CD4-positive, alpha-beta T cell treated with Interleukin-2 at 100 ng/mL for 4 hours (primary cell): Measurements from ENCODE around the gene MYO1B.

Source experiments
- DNase-seq: peaks from one replicate; pipeline ENCODE4 v3.0.0-alpha.2; 2020; ENCODE audit warnings: low spot score

Gene MYO1B

DNA sequence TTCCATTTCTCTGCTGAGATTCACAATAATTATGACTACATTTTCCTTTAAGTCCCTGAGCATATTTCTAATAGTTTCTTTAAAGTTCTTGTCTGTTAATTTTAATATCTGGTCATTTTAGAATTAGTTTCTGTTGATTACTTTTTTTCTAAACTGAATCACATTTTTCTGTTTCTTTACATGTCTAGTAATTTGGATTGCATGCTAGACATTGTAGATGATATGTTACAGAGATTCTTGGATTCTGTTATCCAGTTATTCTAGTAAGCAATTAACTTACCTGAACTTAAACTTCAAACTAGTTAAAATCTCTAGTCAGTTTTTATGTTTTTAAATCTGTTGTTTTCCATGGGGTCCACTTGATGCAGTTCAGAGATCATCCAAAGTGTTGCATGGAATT is 214.0 kb downstream of the MYO1B start:
- no peak for DNase-seq

DNA sequence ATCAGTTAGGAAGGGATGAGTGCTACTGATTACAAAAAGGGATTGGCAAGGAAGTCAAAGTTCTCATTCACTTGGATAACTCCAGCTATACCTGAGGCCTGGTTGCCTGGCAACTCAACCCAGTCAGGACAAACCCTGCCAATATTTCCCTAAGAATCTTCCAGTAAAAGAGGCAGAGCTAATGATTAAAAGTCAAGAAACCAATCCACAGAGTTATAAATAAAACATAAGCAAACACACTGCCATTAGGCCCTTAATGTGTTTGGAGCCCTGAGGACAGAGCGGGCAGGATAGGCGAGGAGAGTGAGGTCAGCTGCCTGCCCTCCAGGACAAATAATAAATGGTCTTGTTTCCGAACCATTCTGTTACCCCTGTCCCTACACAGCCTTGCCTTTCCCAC is 217.2 kb downstream of the MYO1B start:
- DNase-seq: no peak

DNA sequence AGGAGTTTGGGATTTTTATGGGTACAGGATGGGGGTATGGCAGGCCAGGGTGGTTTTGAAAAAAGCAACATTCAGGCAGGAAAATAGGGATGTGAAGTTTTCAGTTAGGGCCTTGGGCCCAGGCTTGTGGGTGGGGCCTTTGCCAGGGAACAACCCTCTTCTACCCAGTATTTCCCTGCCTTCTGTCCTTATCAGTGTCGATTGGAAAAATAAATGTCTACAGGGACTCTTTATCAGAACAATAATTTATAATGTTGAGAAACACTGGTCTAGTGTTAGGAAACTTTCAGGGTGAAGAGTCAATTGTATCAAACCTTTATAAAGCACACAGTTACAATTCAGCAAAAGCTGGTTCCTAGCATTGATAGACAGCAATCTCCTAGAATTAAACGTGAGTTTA is 218.6 kb downstream of the MYO1B start:
- no peak for DNase-seq

DNA sequence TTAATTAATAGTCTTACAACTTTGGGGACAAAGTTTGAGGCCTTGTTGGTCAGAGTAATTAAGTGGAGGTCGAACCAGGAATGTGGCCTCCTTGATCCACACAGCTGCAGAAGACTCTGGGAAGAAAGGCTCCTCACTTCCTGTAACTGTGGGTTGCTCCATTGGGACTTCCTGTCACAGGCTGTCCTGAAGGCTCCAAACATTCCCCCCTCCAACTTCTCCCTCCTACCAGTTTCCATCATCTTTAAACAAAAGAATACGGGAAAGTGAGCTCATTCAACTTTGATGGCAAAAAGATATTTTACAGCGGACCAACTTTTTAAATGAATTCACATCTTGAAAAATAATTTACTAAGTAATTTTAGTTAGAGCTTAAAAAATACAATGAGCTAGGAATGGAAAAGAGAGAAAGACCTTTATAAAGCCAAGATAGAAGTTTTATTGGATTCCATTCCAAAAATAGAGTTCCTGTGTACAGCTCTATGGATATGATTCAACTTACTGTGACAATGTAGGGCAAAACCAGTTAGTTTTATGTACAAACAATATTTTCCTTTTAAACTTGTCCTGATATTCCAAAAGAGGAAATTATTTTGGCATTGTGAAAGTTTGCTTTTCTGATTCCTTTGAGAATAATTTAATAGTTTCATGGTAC is 220.7 kb downstream of the MYO1B start:
- DNase-seq: no peak

DNA sequence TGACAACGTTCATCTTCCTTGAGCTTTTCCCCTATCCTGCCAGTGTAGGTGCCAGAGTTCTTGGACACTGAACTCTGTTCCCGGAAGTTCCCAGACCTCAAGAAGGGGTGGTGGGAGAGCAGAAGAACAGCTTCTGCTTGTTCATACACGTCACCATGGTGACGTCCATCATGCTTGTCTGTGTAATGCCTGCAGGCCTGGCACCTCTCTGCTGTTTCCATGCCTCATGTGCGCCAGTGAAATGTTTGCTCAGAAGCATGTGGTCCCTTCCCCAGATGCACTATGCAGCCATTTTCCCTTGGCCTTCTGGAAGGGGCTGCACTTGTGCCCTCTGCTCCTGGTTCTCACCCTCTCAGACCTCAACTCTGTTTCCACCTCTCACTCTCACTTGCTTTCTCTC is 221.9 kb downstream of the MYO1B start:
- no peak for DNase-seq

DNA sequence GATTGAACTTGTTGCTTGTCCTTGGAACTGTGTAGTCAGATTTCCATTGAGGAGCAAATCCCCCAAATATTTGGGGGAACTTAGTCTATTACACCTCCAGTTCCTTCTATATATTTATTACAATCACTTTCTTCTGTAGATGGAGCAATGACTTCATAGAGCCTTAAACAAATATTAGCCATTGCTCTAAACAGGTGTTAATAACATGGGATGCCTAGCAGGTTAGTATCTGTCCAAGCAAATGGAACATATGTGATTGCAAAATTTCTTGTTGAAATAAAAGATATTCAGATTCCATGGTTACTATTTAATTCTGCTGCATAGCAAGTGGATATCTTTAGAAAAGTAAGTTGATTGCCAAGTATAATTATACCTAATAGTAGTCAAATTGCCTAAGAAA is 225.1 kb downstream of the MYO1B start:
- DNase-seq: no peak

DNA sequence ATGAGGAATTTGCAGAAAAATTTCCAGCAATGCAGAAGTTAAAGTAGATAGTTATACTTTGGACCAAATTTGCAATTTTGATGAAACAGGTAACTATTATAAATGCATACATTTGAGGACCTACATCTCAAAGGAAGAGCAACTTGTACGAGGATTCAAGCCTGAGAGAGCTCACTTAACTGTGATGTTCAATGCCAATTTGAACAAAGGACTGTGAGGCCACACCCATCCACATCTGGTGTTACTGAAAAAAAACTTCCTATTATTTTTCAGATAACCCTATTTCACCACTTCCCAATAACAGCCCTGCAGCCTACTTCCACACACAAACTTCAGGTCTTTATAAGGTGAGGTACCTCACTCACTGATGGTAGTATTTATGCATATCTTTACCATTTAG is 229.3 kb downstream of the MYO1B start:
- DNase-seq: no peak
